HEK293 (cell line): Measurements from ENCODE around the gene LAG3.
A peak's percentile ranks its signal among the peaks of the same experiment; 100 is the strongest.

Source experiments
- CTCF ChIA-PET: fragments of 350-600 bp; formaldehyde crosslinking; extraction: SDS; loops from one replicate; lab custom pipeline; 2021; ENCODE audit warnings: antibody characterized with exemption; lab: Yijun Ruan, JAX
- POLR2A ChIA-PET: fragments of 300-600 bp; formaldehyde crosslinking; extraction: SDS; loops from one replicate; lab custom pipeline; 2020; ENCODE audit warnings: antibody characterized with exemption, inconsistent platforms; lab: Yijun Ruan, JAX
- H3K27ac ChIP-seq: fragments of 200-500 bp; sonication (Bioruptor generic); 2 replicates; pipeline ENCODE4 v1.5.1; 2014; ENCODE audit warnings: low read depth, low read length, control low read depth, inconsistent platforms; ENCODE audit errors: extremely low read depth
- H3K36me3 ChIP-seq, 2 experiments: fragments of 200-500 bp in 1 of 2; sonication (Bioruptor generic) in 1 of 2; 1 replicate in 1 of 2; 2 replicates in 1 of 2; pipeline ENCODE4 v1.5.1; 2014 to 2017; ENCODE audit warnings: inconsistent platforms in 2 of 2, low read length in 2 of 2; ENCODE audit not compliant: control insufficient read depth in 2 of 2, insufficient read depth in 1 of 2
- H3K4me1 ChIP-seq: fragments of 200-500 bp; sonication (Bioruptor generic); 2 replicates; pipeline ENCODE4 v1.5.1; 2014; ENCODE audit warnings: mild to moderate bottlenecking, low read length, inconsistent platforms; ENCODE audit not compliant: control insufficient read depth, insufficient read depth
- H3K4me3 ChIP-seq: 2 replicates; pipeline ENCODE4 v1.5.1; 2011; ENCODE audit warnings: low read depth, mild to moderate bottlenecking, control low read depth, low read length, moderate library complexity
- H3K9me3 ChIP-seq: fragments of 200-500 bp; sonication (Bioruptor generic); 2 replicates; pipeline ENCODE4 v1.5.1; 2014; ENCODE audit warnings: low read depth, low read length, inconsistent platforms; ENCODE audit not compliant: control insufficient read depth, insufficient read depth
- KLF1 ChIP-seq: fragments of 450-650 bp; formaldehyde crosslinking; IDR thresholded peaks from 2 replicates; pipeline ENCODE4 v1.5.1; 2016; ENCODE audit warnings: missing biosample characterization, missing genetic modification characterization
- PRDM1 ChIP-seq: fragments of 450-650 bp; formaldehyde crosslinking; IDR thresholded peaks from 2 replicates; pipeline ENCODE4; 2016; ENCODE audit warnings: missing biosample characterization, missing genetic modification characterization
- SETDB1 ChIP-seq: IDR thresholded peaks from one replicate; pipeline ENCODE4 v1.6.1; 2017; ENCODE audit warnings: mild to moderate bottlenecking, low read length, moderate library complexity, mixed read lengths; ENCODE audit not compliant: insufficient read length
- ZBTB6 ChIP-seq: fragments of 450-650 bp; formaldehyde crosslinking; IDR thresholded peaks from 2 replicates; pipeline ENCODE4 v1.5.1; 2017; ENCODE audit warnings: missing biosample characterization, missing genetic modification characterization
- ZNF138 ChIP-seq: fragments of 450-650 bp; formaldehyde crosslinking; IDR thresholded peaks from 2 replicates; pipeline ENCODE4 v1.5.1; 2016; ENCODE audit warnings: missing biosample characterization, missing genetic modification characterization, borderline replicate concordance
- ZNF16 ChIP-seq: fragments of 450-650 bp; formaldehyde crosslinking; IDR thresholded peaks from 2 replicates; pipeline ENCODE4 v1.5.1; 2016; ENCODE audit warnings: low read depth, missing biosample characterization, missing genetic modification characterization
- ZNF211 ChIP-seq: fragments of 450-650 bp; formaldehyde crosslinking; IDR thresholded peaks from 2 replicates; pipeline ENCODE4 v1.5.1; 2016; ENCODE audit warnings: low read depth, missing biosample characterization, missing genetic modification characterization
- ZNF280D ChIP-seq: fragments of 450-650 bp; formaldehyde crosslinking; IDR thresholded peaks from 2 replicates; pipeline ENCODE4 v1.5.1; 2016; ENCODE audit warnings: missing biosample characterization, missing genetic modification characterization
- ZNF335 ChIP-seq: fragments of 450-650 bp; formaldehyde crosslinking; conservative IDR thresholded peaks from 2 replicates; pipeline ENCODE4 v1.5.1; 2016; ENCODE audit warnings: missing biosample characterization, missing genetic modification characterization
- ZNF341 ChIP-seq: fragments of 450-650 bp; formaldehyde crosslinking; IDR thresholded peaks from 2 replicates; pipeline ENCODE4; 2016; ENCODE audit warnings: low read depth, missing biosample characterization, missing genetic modification characterization
- ZNF366 ChIP-seq: fragments of 450-650 bp; formaldehyde crosslinking; conservative IDR thresholded peaks from 2 replicates; pipeline ENCODE4 v1.5.1; 2016; ENCODE audit warnings: missing biosample characterization, missing genetic modification characterization
- ZNF560 ChIP-seq: fragments of 450-650 bp; formaldehyde crosslinking; IDR thresholded peaks from 2 replicates; pipeline ENCODE4 v1.5.1; 2017; ENCODE audit warnings: missing biosample characterization, missing genetic modification characterization, borderline replicate concordance
- ZNF626 ChIP-seq: fragments of 450-650 bp; sonication (Bioruptor Pico); formaldehyde crosslinking; IDR thresholded peaks from 2 replicates; pipeline ENCODE4 v1.5.1; 2018; ENCODE audit warnings: missing biosample characterization, missing genetic modification characterization, inconsistent platforms
- ZNF704 ChIP-seq: fragments of 450-650 bp; formaldehyde crosslinking; IDR thresholded peaks from 2 replicates; pipeline ENCODE4 v1.5.1; 2016; ENCODE audit warnings: missing biosample characterization, missing genetic modification characterization
- ZNF776 ChIP-seq: fragments of 450-650 bp; formaldehyde crosslinking; IDR thresholded peaks from 2 replicates; pipeline ENCODE4 v1.5.0; 2017; ENCODE audit warnings: missing biosample characterization, missing genetic modification characterization, borderline replicate concordance
- ZSCAN30 ChIP-seq: fragments of 450-650 bp; IDR thresholded peaks from 2 replicates; pipeline ENCODE4 v1.5.1; 2018; ENCODE audit warnings: missing biosample characterization, mild to moderate bottlenecking, missing genetic modification characterization, moderate library complexity

LAG3 gene

GRCh38 chr12:6754411-6754810, 17.9 kb upstream of the LAG3 start:
- H3K27ac ChIP-seq: no peak overlapping the region
- TF ChIP-seq ZNF280D (tag by site-specific recombination): no peak
- no peak for TF ChIP-seq ZNF211 (tag by site-specific recombination)
- no peak for TF ChIP-seq ZNF138
- TF ChIP-seq ZNF16 (tag by site-specific recombination): no peak
- no peak for TF ChIP-seq ZNF341 (tag by site-specific recombination)
- no peak for TF ChIP-seq ZNF704 (tag by site-specific recombination)
- TF ChIP-seq ZNF776 (tag by site-specific recombination): no peak
- TF ChIP-seq SETDB1: no peak
- no peak for TF ChIP-seq ZSCAN30 (tag by site-specific recombination)
- no peak overlapping the region for H3K4me3 ChIP-seq
- 0 out of 2 replicates have a peak, but pooled peaks cover 2% of the 10 kb centered on the region for H3K4me1 ChIP-seq
- CTCF ChIA-PET: interaction anchor here (0.6 to 5.6 kb wide), 25 partner anchors 8 to 143 kb away, joined by 3 to 140 read pairs (median 6); partner anchors contain the start of genes CDCA3, COPS7A, GPR162 and PTMS
- POLR2A ChIA-PET: interaction anchor here (1.1 to 4.2 kb wide), 11 partner anchors 12 to 118 kb away, joined by 3 to 79 read pairs (median 14); partner anchors contain the start of genes CDCA3, LAG3, P3H3 and PTMS
- H3K36me3 ChIP-seq: peaks cover 14 to 28% of the 10 kb centered on the region in 2 experiments; a peak in 2 of 3 replicates
- H3K9me3 ChIP-seq: no peaks in the 10 kb centered on the region

GRCh38 chr12:6757028-6757690, 15.2 kb upstream of the LAG3 start:
- POLR2A ChIA-PET: interaction anchor here (1.3 kb wide), 1 partner anchor 9 kb away, joined by 4 read pairs; the partner anchor contains the start of gene PTMS
- H3K36me3 ChIP-seq: peaks cover 0 to under 1% of the 10 kb centered on the region in 2 experiments; a peak in 1 of 3 replicates
- H3K27ac ChIP-seq: no peak overlapping the region
- H3K4me3 ChIP-seq: no peak overlapping the region
- H3K9me3 ChIP-seq: no peaks in the 10 kb centered on the region
- 0 out of 2 replicates have a peak, but pooled peaks cover 2% of the 10 kb centered on the region for H3K4me1 ChIP-seq
- CTCF ChIA-PET: interaction anchor here (0.6 to 0.8 kb wide), 4 partner anchors 9 to 325 kb away, joined by 3 to 4 read pairs (median 4); no protein-coding TSS in a partner anchor
- TF ChIP-seq ZBTB6 (peak; percentile 5; the same call in 1 of the 2 replicates), ZNF626 (tag by site-specific recombination) (no peak), KLF1 (tag by site-specific recombination) (peak; percentile 45; the same call in 1 of the 2 replicates), PRDM1 (tag by site-specific recombination) (peak; percentile 57), ZNF366 (tag by site-specific recombination) (peak; percentile 90), ZNF560 (no peak), ZNF335 (tag by site-specific recombination) (peak; percentile 64)
